Mucosa of rectum (tissue), 2 donors: ENCODE measurements around the gene DYRK2.

Source experiments
- H3K27ac ChIP-seq, 2 donors: one replicate each; pipeline ENCODE4 v1.7.0; 2013; ENCODE audit warnings: inconsistent platforms in 2 of 2, low read depth in 2 of 2, low read length in 2 of 2
- H3K27me3 ChIP-seq, 2 donors: one replicate each; pipeline ENCODE4 v1.7.0; 2013; ENCODE audit warnings: low read length in 2 of 2; ENCODE audit not compliant: control insufficient read depth in 2 of 2, insufficient read depth in 2 of 2
- H3K36me3 ChIP-seq, 2 donors: one replicate each; pipeline ENCODE4 v1.7.0; 2013; ENCODE audit warnings: low read length in 2 of 2; ENCODE audit not compliant: control insufficient read depth in 2 of 2, insufficient read depth in 2 of 2
- H3K4me1 ChIP-seq, 2 donors: one replicate each; pipeline ENCODE4 v1.7.0; 2013; ENCODE audit warnings: low read length in 2 of 2, mild to moderate bottlenecking in 1 of 2; ENCODE audit not compliant: control insufficient read depth in 2 of 2, insufficient read depth in 2 of 2
- H3K4me3 ChIP-seq, 2 donors: one replicate each; pipeline ENCODE4 v1.7.0; 2013; ENCODE audit warnings: low read length in 2 of 2
- H3K9ac ChIP-seq, 2 donors: one replicate each; pipeline ENCODE4 v1.7.0; 2013; ENCODE audit warnings: low read length in 2 of 2, low read depth in 1 of 2, mild to moderate bottlenecking in 1 of 2
- H3K9me3 ChIP-seq, 2 donors: one replicate each; pipeline ENCODE4 v1.7.0; 2013; ENCODE audit warnings: low read length in 2 of 2; ENCODE audit not compliant: control insufficient read depth in 2 of 2
- donor health status: healthy.
- donor health status: Normal muscosa, but diverticular disease.

Gene DYRK2

DNA sequence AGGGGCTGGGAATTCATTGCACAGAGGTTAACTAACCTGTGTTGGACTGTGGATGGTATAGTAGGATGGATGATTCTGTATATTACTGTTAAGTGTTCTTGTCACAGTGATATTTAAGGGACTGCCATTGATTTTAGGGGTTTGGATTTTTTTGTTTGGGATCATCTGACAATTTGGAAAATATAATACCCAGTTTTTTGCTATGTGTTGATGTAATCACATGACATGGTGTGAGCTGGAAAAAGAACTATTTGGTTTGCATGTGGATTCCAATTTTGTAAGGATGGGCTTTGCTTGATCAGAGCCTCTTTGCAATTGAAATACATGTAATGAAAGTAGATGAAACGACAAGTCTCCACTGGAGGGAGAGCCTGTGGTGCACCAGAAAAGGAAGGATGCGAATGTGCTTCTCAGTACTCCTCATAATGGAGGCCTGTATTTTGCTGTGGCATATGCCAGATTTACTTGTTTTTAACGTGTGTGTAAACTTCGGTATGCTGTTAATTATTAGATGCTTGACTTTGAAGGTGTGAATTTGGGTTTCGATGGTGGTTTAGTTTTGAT is 2.7 kb downstream of the DYRK2 start:
- peaks cover 16 to 42% of the 10 kb centered on the region in 2 donors for H3K4me1 ChIP-seq
- peaks cover 4 to 21% of the 10 kb centered on the region in 2 donors for H3K36me3 ChIP-seq
- peak overlapping the region; percentile 89 to 91 for H3K4me3 ChIP-seq
- no peaks in the 10 kb centered on the region for H3K9me3 ChIP-seq
- H3K27ac ChIP-seq, result peak overlapping the region; percentile 96 to 97
- H3K9ac ChIP-seq, result peak overlapping the region; percentile 77 to 97
- no peaks in the 10 kb centered on the region for H3K27me3 ChIP-seq

DNA sequence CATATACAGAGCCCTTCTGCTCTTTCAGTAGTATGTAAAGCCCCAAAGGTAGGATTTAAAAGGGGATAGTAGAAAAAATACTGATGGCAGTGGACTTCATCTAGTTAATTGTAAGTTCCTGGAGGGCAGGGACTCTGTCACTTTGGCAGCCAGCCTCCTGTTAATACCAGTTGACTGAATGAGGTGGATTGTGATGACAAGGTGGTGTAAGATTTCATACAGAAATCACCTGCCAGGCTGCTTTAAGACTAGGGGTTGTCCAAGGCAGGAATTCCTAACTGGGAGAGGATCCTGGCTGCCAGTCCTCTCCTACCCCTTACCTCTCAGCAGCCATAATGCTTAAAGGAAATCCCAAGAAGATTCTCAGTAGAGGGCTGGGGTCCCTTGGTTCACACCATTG is 7.3 kb downstream of the DYRK2 start:
- Histone ChIP-seq H3K4me1 (peaks cover 10 to 27% of the 10 kb centered on the region in 2 donors), H3K4me3 (no peak overlapping the region), H3K9me3 (no peaks in the 10 kb centered on the region), H3K27ac (no peak overlapping the region), H3K9ac (no peak overlapping the region), H3K27me3 (no peaks in the 10 kb centered on the region), H3K36me3 (peaks cover 34 to 48% of the 10 kb centered on the region in 2 donors)

GRCh38 chr12:67656251-67656650 is 7.7 kb downstream of the DYRK2 start:
- H3K27ac ChIP-seq, result no peak overlapping the region
- no peaks in the 10 kb centered on the region for H3K9me3 ChIP-seq
- peaks cover 37 to 48% of the 10 kb centered on the region in 2 donors for H3K36me3 ChIP-seq
- no peaks in the 10 kb centered on the region for H3K27me3 ChIP-seq
- no peak overlapping the region for H3K9ac ChIP-seq
- peaks cover 7 to 22% of the 10 kb centered on the region in 2 donors for H3K4me1 ChIP-seq
- no peak overlapping the region for H3K4me3 ChIP-seq

DNA sequence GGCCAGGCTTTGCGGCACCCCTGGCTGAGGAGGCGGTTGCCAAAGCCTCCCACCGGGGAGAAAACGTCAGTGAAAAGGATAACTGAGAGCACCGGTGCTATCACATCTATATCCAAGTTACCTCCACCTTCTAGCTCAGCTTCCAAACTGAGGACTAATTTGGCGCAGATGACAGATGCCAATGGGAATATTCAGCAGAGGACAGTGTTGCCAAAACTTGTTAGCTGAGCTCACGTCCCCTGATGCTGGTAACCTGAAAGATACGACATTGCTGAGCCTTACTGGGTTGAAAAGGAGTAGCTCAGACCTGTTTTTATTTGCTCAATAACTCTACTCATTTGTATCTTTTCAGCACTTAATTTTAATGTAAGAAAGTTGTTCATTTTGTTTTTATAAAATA is 9.9 kb downstream of the DYRK2 start:
- Histone ChIP-seq H3K4me3 (no peak overlapping the region), H3K9ac (no peak overlapping the region), H3K36me3 (peaks cover 37 to 43% of the 10 kb centered on the region in 2 donors), H3K27me3 (no peaks in the 10 kb centered on the region), H3K27ac (no peak overlapping the region), H3K4me1 (peaks cover 2 to 12% of the 10 kb centered on the region in 2 donors), H3K9me3 (no peaks in the 10 kb centered on the region)

- Histone ChIP-seq H3K9ac (no peak overlapping the region), H3K4me1 (peaks cover 2 to 9% of the 10 kb centered on the region in 2 donors), H3K9me3 (no peaks in the 10 kb centered on the region), H3K36me3 (peaks cover 35% of the 10 kb centered on the region in 2 donors), H3K27ac (no peak overlapping the region), H3K4me3 (no peak overlapping the region), H3K27me3 (no peaks in the 10 kb centered on the region)
Measured at GRCh38 chr12:67659292-67659691, 10.7 kb downstream of the DYRK2 start.

- H3K27me3 ChIP-seq, result no peaks in the 10 kb centered on the region
- no peaks in the 10 kb centered on the region for H3K9me3 ChIP-seq
- H3K4me1 ChIP-seq, result peaks cover 0 to 3% of the 10 kb centered on the region in 2 donors
- H3K9ac ChIP-seq, result no peak overlapping the region
- no peak overlapping the region for H3K27ac ChIP-seq
- peaks cover 25 to 35% of the 10 kb centered on the region in 2 donors for H3K36me3 ChIP-seq
- H3K4me3 ChIP-seq, result no peak overlapping the region
Measured at GRCh38 chr12:67661311-67662021, 12.9 kb downstream of the DYRK2 start.

DNA sequence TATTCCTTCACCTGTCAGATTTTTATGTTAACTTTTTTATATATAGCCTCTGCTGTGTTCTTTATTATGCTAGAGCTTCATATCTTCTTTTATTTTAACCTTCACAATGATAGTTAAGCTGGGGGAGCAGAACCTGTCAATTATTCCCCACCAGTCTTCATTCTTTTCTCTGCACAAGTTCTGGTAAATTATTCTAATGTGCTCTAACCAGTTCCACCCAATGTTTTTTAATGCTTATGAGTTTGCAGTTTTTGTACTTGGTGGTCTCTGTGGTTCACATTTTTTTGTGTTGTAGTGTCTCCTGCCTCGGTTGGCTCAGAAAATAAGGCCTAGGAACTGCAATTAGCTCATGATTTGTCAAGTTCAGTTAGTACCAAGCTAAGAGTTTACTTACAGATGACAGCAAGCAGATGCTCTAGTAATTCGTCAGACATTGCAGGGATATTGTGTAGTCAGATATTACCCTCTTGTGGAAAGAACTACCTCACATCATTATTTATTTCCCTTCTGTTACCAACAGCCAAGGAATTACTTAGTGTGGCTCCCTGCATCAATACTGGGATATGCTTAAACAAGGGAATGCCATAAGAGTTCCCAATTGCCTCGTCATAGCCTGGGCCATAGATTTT is 14.5 kb downstream of the DYRK2 start:
- H3K9ac ChIP-seq, result no peak overlapping the region
- no peak overlapping the region for H3K4me3 ChIP-seq
- H3K36me3 ChIP-seq, result peaks cover 12 to 21% of the 10 kb centered on the region in 2 donors
- no peaks in the 10 kb centered on the region for H3K9me3 ChIP-seq
- peaks cover 0 to 3% of the 10 kb centered on the region in 2 donors for H3K4me1 ChIP-seq
- no peaks in the 10 kb centered on the region for H3K27me3 ChIP-seq
- H3K27ac ChIP-seq, result no peak overlapping the region

GRCh38 chr12:67664171-67664570 is 15.6 kb downstream of the DYRK2 start:
- no peak overlapping the region for H3K27ac ChIP-seq
- peaks cover 2 to 12% of the 10 kb centered on the region in 2 donors for H3K36me3 ChIP-seq
- no peaks in the 10 kb centered on the region for H3K9me3 ChIP-seq
- H3K4me1 ChIP-seq, result peaks cover 0 to 3% of the 10 kb centered on the region in 2 donors
- no peak overlapping the region for H3K4me3 ChIP-seq
- no peak overlapping the region for H3K9ac ChIP-seq
- no peaks in the 10 kb centered on the region for H3K27me3 ChIP-seq

- no peaks in the 10 kb centered on the region for H3K27me3 ChIP-seq
- H3K36me3 ChIP-seq, result peaks cover 2 to 8% of the 10 kb centered on the region in 2 donors
- H3K27ac ChIP-seq, result no peak overlapping the region
- H3K4me3 ChIP-seq, result no peak overlapping the region
- H3K4me1 ChIP-seq, result peaks cover 0 to 3% of the 10 kb centered on the region in 2 donors
- no peak overlapping the region for H3K9ac ChIP-seq
- H3K9me3 ChIP-seq, result no peaks in the 10 kb centered on the region
Measured at GRCh38 chr12:67665679-67666078, 17.1 kb downstream of the DYRK2 start.

GRCh38 chr12:67666605-67667004 is 18.1 kb downstream of the DYRK2 start:
- Histone ChIP-seq H3K27ac (no peak overlapping the region), H3K9me3 (no peaks in the 10 kb centered on the region), H3K4me3 (no peak overlapping the region), H3K9ac (no peak overlapping the region), H3K36me3 (peaks cover 2 to 3% of the 10 kb centered on the region in 2 donors), H3K4me1 (peaks cover 0 to 3% of the 10 kb centered on the region in 2 donors), H3K27me3 (no peaks in the 10 kb centered on the region)
